ENCODE results near the gene RMND5A. TPM values are rescaled to one million over a fixed set of nuclear protein-coding genes. Genes with fewer than 3 reads are reported as not detected.
A peak's percentile ranks its signal among the peaks of the same experiment; 100 is the strongest.

Gene RMND5A
- total RNA-seq, 1 experiment from 2014 or later, result 41.0 TPM

DNA sequence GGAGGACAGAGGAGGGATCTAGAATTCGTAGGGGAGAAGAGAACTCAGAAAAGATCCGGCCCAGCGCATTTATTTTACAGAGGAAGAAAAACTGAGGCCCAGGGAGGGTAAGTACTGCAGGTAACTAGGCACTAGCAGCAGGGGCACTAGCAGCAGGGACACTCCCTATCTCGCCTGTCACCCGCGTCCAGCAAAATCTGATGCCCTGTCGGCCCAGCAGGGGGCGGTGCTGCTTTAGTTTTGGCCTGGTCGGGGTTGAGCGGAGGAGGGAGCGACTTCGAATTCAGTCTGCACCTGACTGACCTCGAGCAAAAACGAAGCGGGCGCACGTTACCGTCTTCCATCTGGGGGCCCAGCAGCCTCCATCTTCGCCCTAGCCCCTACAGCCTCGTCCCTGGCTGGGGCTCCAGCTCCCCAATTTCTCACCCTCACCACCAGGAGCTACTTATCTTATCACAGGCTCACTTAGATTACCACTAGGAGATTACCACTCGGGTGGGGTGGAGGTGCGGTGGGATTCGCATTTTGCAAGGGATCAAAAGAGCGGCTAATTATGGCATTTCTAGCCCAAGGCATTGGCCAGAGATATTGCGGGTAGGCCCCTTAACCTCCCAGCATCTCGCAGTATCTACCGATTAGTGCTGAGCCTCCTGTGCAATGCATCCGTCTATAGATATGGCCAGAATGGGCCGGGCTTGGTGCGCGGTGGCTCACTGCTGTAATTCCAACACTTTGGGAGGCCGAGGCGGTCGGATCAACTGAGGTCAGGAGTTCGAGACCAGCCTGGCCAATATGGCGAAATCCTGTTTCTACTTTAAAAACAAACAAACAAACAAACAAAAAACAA, 88.4 kb downstream of the RMND5A start:
- DNase-seq (ENCODE audit: unreplicated experiment), result peak; percentile 87
- BruUV-seq (replicated peaks), result no TSS peak
- Mint-ChIP-seq H3K27me3 (ENCODE audit: insufficient read depth, unreplicated experiment) (no peaks in the 10 kb centered on the region), H3K4me1 (ENCODE audit: insufficient read depth, unreplicated experiment) (peaks cover 6% of the 10 kb centered on the region), H3K9me3 (ENCODE audit: unreplicated experiment) (no peaks in the 10 kb centered on the region), H3K36me3 (ENCODE audit: insufficient read depth, unreplicated experiment) (no peaks in the 10 kb centered on the region), H3K27ac (ENCODE audit: low read depth, unreplicated experiment) (no peak overlapping the region), H3K4me3 (ENCODE audit: unreplicated experiment) (peak overlapping the region; percentile 71)
- POLR2A ChIA-PET, result no interaction called here
- CTCF ChIA-PET, result interaction anchor here (0.5 to 2.5 kb wide), 12 partner anchors 10 to 587 kb away, joined by 3 to 21 read pairs (median 6); no protein-coding TSS in a partner anchor
- intact Hi-C loops (cut with micrococcal nuclease), result no loop called here
- TF ChIP-seq, protein P1, sequence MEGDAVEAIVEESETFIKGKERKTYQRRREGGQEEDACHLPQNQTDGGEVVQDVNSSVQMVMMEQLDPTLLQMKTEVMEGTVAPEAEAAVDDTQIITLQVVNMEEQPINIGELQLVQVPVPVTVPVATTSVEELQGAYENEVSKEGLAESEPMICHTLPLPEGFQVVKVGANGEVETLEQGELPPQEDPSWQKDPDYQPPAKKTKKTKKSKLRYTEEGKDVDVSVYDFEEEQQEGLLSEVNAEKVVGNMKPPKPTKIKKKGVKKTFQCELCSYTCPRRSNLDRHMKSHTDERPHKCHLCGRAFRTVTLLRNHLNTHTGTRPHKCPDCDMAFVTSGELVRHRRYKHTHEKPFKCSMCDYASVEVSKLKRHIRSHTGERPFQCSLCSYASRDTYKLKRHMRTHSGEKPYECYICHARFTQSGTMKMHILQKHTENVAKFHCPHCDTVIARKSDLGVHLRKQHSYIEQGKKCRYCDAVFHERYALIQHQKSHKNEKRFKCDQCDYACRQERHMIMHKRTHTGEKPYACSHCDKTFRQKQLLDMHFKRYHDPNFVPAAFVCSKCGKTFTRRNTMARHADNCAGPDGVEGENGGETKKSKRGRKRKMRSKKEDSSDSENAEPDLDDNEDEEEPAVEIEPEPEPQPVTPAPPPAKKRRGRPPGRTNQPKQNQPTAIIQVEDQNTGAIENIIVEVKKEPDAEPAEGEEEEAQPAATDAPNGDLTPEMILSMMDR (IDR thresholded peaks at IDR 0.05; ENCODE audit: unreplicated experiment), result peak; percentile 97

DNA sequence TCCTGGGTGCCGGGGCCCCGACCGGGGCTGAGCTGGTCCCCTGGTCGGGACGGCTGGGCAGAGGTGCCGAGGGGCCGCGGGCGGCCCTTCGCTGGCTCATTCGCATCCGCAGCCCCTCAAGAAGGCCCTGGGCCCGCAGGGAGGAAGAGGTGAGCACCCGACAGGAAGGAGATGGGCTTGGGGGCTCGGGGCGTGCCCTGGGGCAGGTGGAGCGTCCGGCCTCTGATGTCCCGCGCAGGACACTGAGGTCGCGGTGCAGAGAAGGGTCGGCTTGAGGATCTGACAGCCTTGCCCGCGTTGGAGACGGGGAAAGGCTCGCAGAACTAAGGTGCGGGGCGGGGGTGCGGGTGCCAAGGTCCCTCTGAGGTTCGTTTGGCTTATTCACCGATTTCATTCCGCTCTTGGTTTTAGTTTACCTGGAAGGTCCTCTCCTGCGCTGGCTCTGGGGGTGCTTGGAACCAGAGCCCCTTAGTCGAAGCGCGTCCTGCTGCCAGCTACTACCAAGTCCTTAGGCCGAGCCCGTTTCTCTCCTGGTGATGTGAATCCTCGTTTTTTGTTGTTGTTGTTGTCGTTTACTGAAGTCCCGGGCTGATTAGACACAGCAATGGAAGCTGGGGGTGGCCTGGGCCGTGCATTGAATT, 89.5 kb downstream of the RMND5A start:
- Mint-ChIP-seq H3K36me3 (ENCODE audit: insufficient read depth, unreplicated experiment) (no peaks in the 10 kb centered on the region), H3K27ac (ENCODE audit: low read depth, unreplicated experiment) (no peak overlapping the region), H3K9me3 (ENCODE audit: unreplicated experiment) (no peaks in the 10 kb centered on the region), H3K4me1 (ENCODE audit: insufficient read depth, unreplicated experiment) (peaks cover 6% of the 10 kb centered on the region), H3K27me3 (ENCODE audit: insufficient read depth, unreplicated experiment) (no peaks in the 10 kb centered on the region), H3K4me3 (ENCODE audit: unreplicated experiment) (no peak overlapping the region)
- BruUV-seq (replicated peaks), result no TSS peak
- CTCF ChIA-PET, result interaction anchor here (0.6 to 0.7 kb wide), 2 partner anchors 37 to 161 kb away, joined by 3 read pairs; no protein-coding TSS in a partner anchor
- intact Hi-C loops (cut with micrococcal nuclease), result no loop called here
- DNase-seq (ENCODE audit: unreplicated experiment), result no peak
- TF ChIP-seq, protein P1 (IDR thresholded peaks at IDR 0.05; ENCODE audit: unreplicated experiment), result no peak
- POLR2A ChIA-PET, result no interaction called here

DNA sequence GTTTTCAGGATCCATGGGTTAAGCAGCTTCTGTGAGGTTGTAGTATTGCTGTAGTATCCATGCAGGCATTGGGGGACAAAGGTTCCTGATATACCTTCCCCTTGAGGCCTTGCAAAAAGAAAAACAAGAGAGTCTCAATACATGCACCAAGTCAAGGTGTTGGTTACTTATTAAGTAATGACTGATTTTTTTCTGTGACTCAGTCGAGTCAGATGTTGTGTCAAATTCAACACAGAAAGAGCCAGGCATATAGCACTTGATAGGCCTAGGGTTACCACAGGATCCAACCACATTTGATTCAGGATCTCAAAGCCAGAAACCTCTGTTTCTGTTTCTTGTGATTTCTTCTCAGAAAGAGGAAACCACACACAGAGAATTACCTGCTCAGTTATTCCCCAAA, 95.5 kb downstream of the RMND5A start:
- H3K4me1 Mint-ChIP-seq (ENCODE audit: insufficient read depth, unreplicated experiment), result no peaks in the 10 kb centered on the region
- no peak for DNase-seq (ENCODE audit: unreplicated experiment)
- ChIA-PET POLR2A (interaction anchor here (0.7 kb wide), 1 partner anchor 352 kb away, joined by 3 read pairs; no protein-coding TSS in a partner anchor), CTCF (no interaction called here)
- no peak overlapping the region for H3K27ac Mint-ChIP-seq (ENCODE audit: low read depth, unreplicated experiment)
- BruUV-seq (replicated peaks), result no TSS peak
- TF ChIP-seq, protein P1 (IDR thresholded peaks at IDR 0.05; ENCODE audit: unreplicated experiment), result no peak
- intact Hi-C loops (cut with micrococcal nuclease), result no loop called here
- H3K9me3 Mint-ChIP-seq (ENCODE audit: unreplicated experiment), result no peaks in the 10 kb centered on the region
- no peaks in the 10 kb centered on the region for H3K27me3 Mint-ChIP-seq (ENCODE audit: insufficient read depth, unreplicated experiment)
- H3K4me3 Mint-ChIP-seq (ENCODE audit: unreplicated experiment), result no peak overlapping the region
- no peaks in the 10 kb centered on the region for H3K36me3 Mint-ChIP-seq (ENCODE audit: insufficient read depth, unreplicated experiment)

DNA sequence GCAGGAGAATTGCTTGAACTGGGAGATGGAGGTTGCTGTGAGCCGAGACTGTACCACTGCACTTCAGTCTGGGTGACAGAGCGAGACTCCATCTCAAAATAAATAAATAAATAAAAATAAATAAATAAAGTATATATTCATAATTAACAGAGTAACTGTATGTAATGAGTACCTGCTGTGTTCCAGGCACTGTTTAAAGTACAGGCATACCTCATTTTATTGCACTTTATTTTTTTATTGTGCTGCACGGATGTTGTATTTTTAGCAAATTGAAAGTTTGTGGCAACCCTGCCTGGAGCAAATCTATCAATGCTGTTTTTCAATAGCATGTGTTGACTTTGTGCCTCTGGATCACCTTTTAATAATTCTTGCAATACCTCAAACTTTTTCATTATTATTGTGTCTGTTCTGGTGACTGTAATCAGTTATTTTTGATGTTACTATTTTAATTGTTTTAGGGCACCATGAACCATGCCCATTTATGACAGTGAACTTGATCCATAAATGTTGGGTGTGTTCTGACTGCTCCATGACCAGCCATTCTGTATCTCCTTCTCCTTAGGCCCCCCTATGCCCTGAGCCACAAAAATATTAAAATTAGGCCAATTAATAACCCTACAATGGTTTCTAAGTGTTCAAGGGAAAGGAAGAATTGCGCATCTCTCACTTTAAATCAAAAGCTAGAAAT, 98.2 kb downstream of the RMND5A start:
- TF ChIP-seq, protein P1 (IDR thresholded peaks at IDR 0.05; ENCODE audit: unreplicated experiment), result no peak

More for the DNA sequence above, 98.2 kb downstream of the RMND5A start:
- no peaks in the 10 kb centered on the region for H3K9me3 Mint-ChIP-seq (ENCODE audit: unreplicated experiment)
- no peaks in the 10 kb centered on the region for H3K36me3 Mint-ChIP-seq (ENCODE audit: insufficient read depth, unreplicated experiment)
- no peak for DNase-seq (ENCODE audit: unreplicated experiment)
- no peak overlapping the region for H3K4me3 Mint-ChIP-seq (ENCODE audit: unreplicated experiment)
- no peaks in the 10 kb centered on the region for H3K27me3 Mint-ChIP-seq (ENCODE audit: insufficient read depth, unreplicated experiment)
- ChIA-PET CTCF (interaction anchor here (1.1 kb wide), 1 partner anchor 10 kb away, joined by 7 read pairs; no protein-coding TSS in a partner anchor), POLR2A (no interaction called here)
- intact Hi-C loops (cut with micrococcal nuclease), result no loop called here
- BruUV-seq (replicated peaks), result no TSS peak
- no peak overlapping the region for H3K27ac Mint-ChIP-seq (ENCODE audit: low read depth, unreplicated experiment)
- H3K4me1 Mint-ChIP-seq (ENCODE audit: insufficient read depth, unreplicated experiment), result peaks cover 5% of the 10 kb centered on the region
